ENCODE results near the gene ABHD6. TPM values are rescaled to one million over a fixed set of nuclear protein-coding genes. Genes with fewer than 3 reads are reported as not detected.
A peak's percentile ranks its signal among the peaks of the same experiment; 100 is the strongest.

The ABHD6 gene
- total RNA-seq (2021) = 1.8 and 2.2 TPM in 2 replicates
- long read RNA-seq, partial matches to known transcripts = 0 of 2 reads
- long read RNA-seq, other reads (novel, unspliced or antisense) = 0 of 2 reads

DNA sequence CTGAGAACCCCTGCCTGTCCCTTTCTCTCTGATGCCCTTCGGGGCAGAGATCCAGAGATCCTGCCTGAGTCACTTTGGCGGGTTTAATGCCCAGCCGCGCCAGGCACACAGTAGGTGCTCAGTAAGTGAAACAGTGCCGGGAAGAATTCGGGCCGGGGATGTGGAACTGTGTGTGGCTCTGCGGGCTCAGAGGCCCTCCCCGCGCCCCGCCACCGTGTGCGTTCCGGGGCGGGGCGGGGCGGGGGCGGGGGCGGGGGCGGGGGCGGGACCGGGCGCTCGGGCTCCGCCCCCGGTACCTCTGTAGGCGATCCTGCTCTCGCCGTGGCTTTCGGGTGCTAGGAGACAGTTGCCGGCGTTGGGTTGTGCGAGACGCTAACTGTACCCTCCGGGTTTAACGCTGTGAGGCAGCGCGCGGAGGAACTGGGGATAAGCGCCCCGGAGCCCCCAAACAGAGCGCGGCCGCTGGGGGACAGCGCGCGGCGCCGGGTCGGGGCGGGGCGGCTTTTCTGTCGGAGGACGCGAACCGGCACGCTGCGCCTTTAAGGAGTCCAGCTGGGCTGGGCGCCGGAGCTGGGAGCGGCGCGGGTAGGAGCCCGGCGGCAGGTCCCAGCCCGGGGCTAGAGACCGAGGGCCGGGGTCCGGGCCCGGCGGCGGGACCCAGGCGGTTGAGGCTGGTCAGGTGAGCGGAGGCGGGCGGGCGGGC is at the start of gene ABHD6:
ABHD6 (plus strand) TSS at position 555 of the 703 bp plus-strand sequence. CDS start 18,795 bp downstream, outside the sequence.
- DNase-seq = peak; percentile 76
- no peak within 1 kb of the TSS for H2BK12ac ChIP-seq (ENCODE audit: insufficient read length, low read depth, low read length)
- H4K91ac ChIP-seq (ENCODE audit: insufficient read length, low read depth, low read length) = no peak within 1 kb of the TSS
- H4K8ac ChIP-seq (replicated peaks; ENCODE audit: insufficient read length, low read depth, low read length) = no peak within 1 kb of the TSS
- H3K9me3 ChIP-seq (ENCODE audit: control insufficient read depth, low read depth, low read length) = no peaks in the 10 kb centered on the region
- H3K14ac ChIP-seq (ENCODE audit: insufficient read depth, low read length) = peak within 1 kb of the TSS; percentile 6; the same call in 1 of the 2 replicates
- no peak within 1 kb of the TSS for H3K27ac ChIP-seq (ENCODE audit: insufficient read length, low read depth, low read length)
- H3K27ac Mint-ChIP-seq = no peak within 1 kb of the TSS
- no peak within 1 kb of the TSS for H3K56ac ChIP-seq (ENCODE audit: insufficient read length, low read depth, low read length)
- H4K5ac ChIP-seq (ENCODE audit: insufficient read length, low read depth, low read length) = no peak within 1 kb of the TSS
- H3K23ac ChIP-seq (ENCODE audit: insufficient read length, low read depth, low read length) = no peak within 1 kb of the TSS
- peaks cover 11% of the 10 kb centered on the region; the same call in 1 of the 2 replicates for H3K27me3 ChIP-seq (ENCODE audit: insufficient read depth, low read length)
- no CpG with 5 or more reads among the region's 77 CpGs for WGBS (ENCODE audit: extremely low coverage, insufficient read length, low lambda C conversion rate)
- peak within 1 kb of the TSS; percentile 82 to 95 for H3K4me3 Mint-ChIP-seq
- H3K36me3 Mint-ChIP-seq (ENCODE audit: insufficient read depth in 1 of 3, low read depth in 3 of 3) = no peaks in the 10 kb centered on the region
- peaks cover 84% of the 10 kb centered on the region for H3K27me3 Mint-ChIP-seq (ENCODE audit: low read depth)
- no peaks in the 10 kb centered on the region for H4K20me1 ChIP-seq (ENCODE audit: control insufficient read depth, insufficient read depth, insufficient read length)
- no peaks in the 10 kb centered on the region for H3K79me1 ChIP-seq (ENCODE audit: insufficient read depth, low read depth, low read length, poor library complexity, severe bottlenecking)
- no peak within 1 kb of the TSS for H3K4ac ChIP-seq (ENCODE audit: low read depth, low read length)
- H3K23me2 ChIP-seq (ENCODE audit: insufficient read length, low read depth, low read length, poor library complexity, severe bottlenecking) = peaks cover 19% of the 10 kb centered on the region
- H3K9ac ChIP-seq (ENCODE audit: extremely low read depth, insufficient read length, low read length) = no peak within 1 kb of the TSS
- peak within 1 kb of the TSS; percentile 60 for H2AFZ ChIP-seq (ENCODE audit: low read length)
- H2AK5ac ChIP-seq (ENCODE audit: insufficient read length, low read length) = no peak within 1 kb of the TSS
- H3K4me1 Mint-ChIP-seq = peaks cover 8 to 11% of the 10 kb centered on the region in 2 experiments
- H2BK20ac ChIP-seq (ENCODE audit: low read depth, low read length, poor library complexity, severe bottlenecking) = no peak within 1 kb of the TSS
- H3T11ph ChIP-seq (ENCODE audit: low read length) = no peak within 1 kb of the TSS
- H3K4me1 ChIP-seq (ENCODE audit: insufficient read depth, low read length) = no peaks in the 10 kb centered on the region
- no peaks in the 10 kb centered on the region for H3K79me2 ChIP-seq (ENCODE audit: insufficient read depth, low read length)
- TF ChIP-seq CTCF (conservative IDR thresholded peaks at IDR 0.05) = peak; percentile 34; the same call in 1 of the 3 replicates
- H3K9me3 Mint-ChIP-seq = no peaks in the 10 kb centered on the region
- no peak within 1 kb of the TSS for H2BK15ac ChIP-seq (ENCODE audit: low read depth, low read length)
- peak within 1 kb of the TSS; percentile 97 for H3K4me2 ChIP-seq (ENCODE audit: insufficient read depth, insufficient read length, low read length)
- H3K18ac ChIP-seq (ENCODE audit: insufficient read length, low read depth, low read length) = peak within 1 kb of the TSS; percentile 21
- no peak within 1 kb of the TSS for H2BK120ac ChIP-seq (ENCODE audit: low read depth, low read length, poor library complexity, severe bottlenecking)
- H2BK5ac ChIP-seq (ENCODE audit: insufficient read length, low read length) = no peak within 1 kb of the TSS

Data from H9 (cell line).